ENCODE data around the gene YPEL1. TPM values are rescaled to one million over a fixed set of nuclear protein-coding genes. Genes with fewer than 3 reads are reported as not detected.

Gene YPEL1
- total and polyA plus RNA-seq, 2 of the 8 experiments (the other 6 are each of a cell fraction or from before 2014, with no cell fraction given) = 6.0 to 6.7 TPM

DNA sequence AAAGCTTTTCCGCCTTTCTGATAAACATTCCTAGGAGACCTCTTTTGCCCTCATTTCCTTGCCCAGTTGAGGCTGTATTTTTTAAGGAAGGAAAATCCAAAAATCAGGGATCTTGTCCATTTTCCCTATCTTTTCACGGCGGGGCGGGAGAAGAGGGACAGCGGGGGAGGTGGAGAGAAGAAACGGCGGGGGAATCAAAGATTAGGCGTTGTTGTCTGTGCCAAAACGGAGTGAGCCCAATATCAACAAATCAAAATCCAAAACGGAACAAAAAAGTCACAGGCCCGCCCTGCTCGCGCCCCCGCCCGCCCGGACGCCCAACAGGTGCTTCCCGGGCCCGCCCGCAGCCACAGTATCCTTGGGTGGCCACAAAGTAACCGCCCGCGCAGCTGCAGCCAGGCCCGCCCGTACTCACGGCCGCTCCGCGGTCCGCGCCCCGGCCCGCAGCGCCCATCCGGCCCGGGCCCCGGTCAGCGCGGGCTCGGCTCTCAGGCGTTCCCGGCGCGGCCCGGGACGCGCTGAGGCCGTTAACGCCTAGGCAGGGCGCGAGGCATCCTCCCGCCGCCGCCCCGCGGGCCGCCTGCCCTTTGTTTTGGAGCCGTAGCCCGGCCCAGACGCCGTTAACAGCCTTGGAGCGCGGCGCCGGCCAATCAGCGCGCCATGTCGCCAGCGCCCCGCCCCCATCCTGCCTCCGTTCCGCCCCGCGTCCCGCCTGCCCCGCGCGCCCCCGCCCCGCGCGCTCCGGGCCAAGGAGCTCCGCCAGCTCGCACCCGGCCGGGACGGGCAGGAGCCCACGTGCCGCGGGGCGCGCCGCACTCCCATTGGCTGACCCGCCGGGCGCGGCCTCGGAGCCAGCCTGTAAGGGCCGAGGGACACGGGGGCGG is at the start of gene YPEL1 (continued):
- TF ChIP-seq SUZ12 (IDR thresholded peaks at IDR 0.05; ENCODE audit: low read length) (no peak), POLR2A (IDR thresholded peaks at IDR 0.05; ENCODE audit: control extremely low read depth in 1 of 2, low read depth in 2 of 2, low read length in 2 of 2) (peak; percentile 54 to 91), CHD2 (IDR thresholded peaks at IDR 0.05; ENCODE audit: low read length) (peak; percentile 33; the same call in 1 of the 2 replicates), YY1 (IDR thresholded peaks at IDR 0.05; ENCODE audit: low read depth, low read length) (no peak), SIN3A (conservative IDR thresholded peaks at IDR 0.05 in 1 of 2, IDR thresholded peaks at IDR 0.05 in 1 of 2; ENCODE audit: low read depth in 1 of 2, low read length in 2 of 2) (no peak; a peak in 1 of 4 replicates), CBX5 (IDR thresholded peaks at IDR 0.05; ENCODE audit: low read depth, low read length) (no peak), BACH1 (IDR thresholded peaks at IDR 0.05; ENCODE audit: low read length) (peak; percentile 65), SIRT6 (IDR thresholded peaks at IDR 0.05; ENCODE audit: low read length) (no peak), KDM4A (IDR thresholded peaks at IDR 0.05; ENCODE audit: low read depth, low read length, severe bottlenecking) (peak; percentile 47), FOSL1 (IDR thresholded peaks at IDR 0.05; ENCODE audit: insufficient read depth, low read depth, low read length) (no peak)
- TF ChIP-seq, protein P1, sequence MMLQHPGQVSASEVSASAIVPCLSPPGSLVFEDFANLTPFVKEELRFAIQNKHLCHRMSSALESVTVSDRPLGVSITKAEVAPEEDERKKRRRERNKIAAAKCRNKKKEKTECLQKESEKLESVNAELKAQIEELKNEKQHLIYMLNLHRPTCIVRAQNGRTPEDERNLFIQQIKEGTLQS (IDR thresholded peaks at IDR 0.05; ENCODE audit: insufficient read depth, low read depth, low read length) = no peak
- TF ChIP-seq, protein P2, sequence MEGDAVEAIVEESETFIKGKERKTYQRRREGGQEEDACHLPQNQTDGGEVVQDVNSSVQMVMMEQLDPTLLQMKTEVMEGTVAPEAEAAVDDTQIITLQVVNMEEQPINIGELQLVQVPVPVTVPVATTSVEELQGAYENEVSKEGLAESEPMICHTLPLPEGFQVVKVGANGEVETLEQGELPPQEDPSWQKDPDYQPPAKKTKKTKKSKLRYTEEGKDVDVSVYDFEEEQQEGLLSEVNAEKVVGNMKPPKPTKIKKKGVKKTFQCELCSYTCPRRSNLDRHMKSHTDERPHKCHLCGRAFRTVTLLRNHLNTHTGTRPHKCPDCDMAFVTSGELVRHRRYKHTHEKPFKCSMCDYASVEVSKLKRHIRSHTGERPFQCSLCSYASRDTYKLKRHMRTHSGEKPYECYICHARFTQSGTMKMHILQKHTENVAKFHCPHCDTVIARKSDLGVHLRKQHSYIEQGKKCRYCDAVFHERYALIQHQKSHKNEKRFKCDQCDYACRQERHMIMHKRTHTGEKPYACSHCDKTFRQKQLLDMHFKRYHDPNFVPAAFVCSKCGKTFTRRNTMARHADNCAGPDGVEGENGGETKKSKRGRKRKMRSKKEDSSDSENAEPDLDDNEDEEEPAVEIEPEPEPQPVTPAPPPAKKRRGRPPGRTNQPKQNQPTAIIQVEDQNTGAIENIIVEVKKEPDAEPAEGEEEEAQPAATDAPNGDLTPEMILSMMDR (IDR thresholded peaks at IDR 0.05; ENCODE audit: control extremely low read depth in 1 of 3, insufficient read depth in 1 of 3, low read depth in 1 of 3, low read length in 3 of 3) = no peak
- TF ChIP-seq, protein P3, sequence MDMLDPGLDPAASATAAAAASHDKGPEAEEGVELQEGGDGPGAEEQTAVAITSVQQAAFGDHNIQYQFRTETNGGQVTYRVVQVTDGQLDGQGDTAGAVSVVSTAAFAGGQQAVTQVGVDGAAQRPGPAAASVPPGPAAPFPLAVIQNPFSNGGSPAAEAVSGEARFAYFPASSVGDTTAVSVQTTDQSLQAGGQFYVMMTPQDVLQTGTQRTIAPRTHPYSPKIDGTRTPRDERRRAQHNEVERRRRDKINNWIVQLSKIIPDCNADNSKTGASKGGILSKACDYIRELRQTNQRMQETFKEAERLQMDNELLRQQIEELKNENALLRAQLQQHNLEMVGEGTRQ (IDR thresholded peaks at IDR 0.05; ENCODE audit: low read length) = peak; percentile 56

Data from H1 (cell line).